ENCODE results near the gene CFB.

GRCh38 chr6:31947070-31947675 lies 1.3 kb downstream of the CFB start:
- TF ChIP-seq CTCF (IDR thresholded peaks at IDR 0.05), result no peak
- no peak for TF ChIP-seq POLR2AphosphoS5 (IDR thresholded peaks at IDR 0.05)
- no peak for TF ChIP-seq POLR2A (IDR thresholded peaks at IDR 0.05)

Measured in prostate gland (tissue), 2 donors.